Ovary (tissue), 9 donors: ENCODE results near the gene TBC1D12. TPM values are rescaled to one million over a fixed set of nuclear protein-coding genes. Genes with fewer than 3 reads are reported as not detected.

Experiments used
- DNase-seq, 5 donors: peaks; one replicate each; pipeline ENCODE4 v3.0.0-alpha.2; 2019 to 2020
- H3K27ac ChIP-seq, 2 donors: fragments of 200-600 bp; one replicate each; pipeline versions ENCODE4 v1.5.1 to v1.8.0; 2019 to 2022
- H3K27me3 ChIP-seq: fragments of 200-600 bp; one replicate; pipeline ENCODE4 v1.8.0; 2022
- H3K36me3 ChIP-seq: fragments of 200-600 bp; sonication (generic); one replicate; pipeline ENCODE4 v1.5.1; 2019
- H3K4me1 ChIP-seq: one replicate; pipeline ENCODE4 v1.8.1; 2013; ENCODE audit warnings: mild to moderate bottlenecking, moderate library complexity; ENCODE audit not compliant: insufficient read depth
- H3K4me3 ChIP-seq: fragments of 200-600 bp; sonication (generic); one replicate; pipeline ENCODE4 v1.5.1; 2017
- H3K9me3 ChIP-seq, 2 donors: fragments of 200-600 bp in 1 of 2; sonication (generic) in 1 of 2; one replicate each; pipeline versions ENCODE4 v1.5.1 to v1.8.1; 2013 to 2019; ENCODE audit warnings: mild to moderate bottlenecking in 1 of 2, moderate library complexity in 1 of 2
- EP300 ChIP-seq: sonication (generic); formaldehyde crosslinking; IDR thresholded peaks from one replicate; pipeline ENCODE4 v1.6.1; 2017; ENCODE audit warnings: antibody characterized with exemption
- POLR2A ChIP-seq: fragments of 450-650 bp; IDR thresholded peaks from one replicate; pipeline ENCODE4 v1.6.1; 2017; ENCODE audit warnings: antibody characterized with exemption, mild to moderate bottlenecking, moderate library complexity
- WGBS, 3 donors: extraction: QIAGEN DNeasy Blood & Tissue Kit in 1 of 3; methylation state at CpG; one replicate each; pipeline versions ENCODE4 v1.1.5 to v1.1.7; 2013 to 2017; 5-methylcytosine and 5-hydroxymethylcytosine counted together
- intact Hi-C, 4 donors: fragments of 100-400 bp; cut with DNase I; formaldehyde crosslinking; loops; one replicate each; pipeline versions ENCODE4 v1.11.0 to v1.15.1; 2022 to 2023
- polyA plus RNA-seq, 2 donors: library from polyadenylated mRNA; stranded (reverse); fragments of 200-250 nt in 1 of 2; fragments of 350-450 nt in 1 of 2; fragmentation: Illumina TruSeq in 1 of 2; extraction: RNeasy Lipid Tissue Mini Kit (QIAGEN cat#74804) in 1 of 2; gene quantifications; one replicate each; pipeline ENCODE4 v1.2.3, GENCODE V29; 2013 to 2014
- total RNA-seq, 7 donors: library from RNA; depleted of rRNA in 2 of 7; stranded (reverse); fragments of >200 nt in 2 of 7; fragmentation: NEBNext Ultra II Directional in 3 of 7; extraction: Animal tissue kit (Norgen Biotek cat#: 25700) in 3 of 7; gene quantifications; one replicate each; pipeline versions ENCODE4 v1.1.0 to v1.2.4, GENCODE V29; 2016 to 2023
- TF ChIP-seq, protein P1 (sequence below), 3 donors: fragments of 450-650 bp in 2 of 3; fragments of 200-600 bp in 1 of 3; IDR thresholded peaks; one replicate each; pipeline versions ENCODE4 v1.5.1 to v1.8.0; 2016 to 2022; ENCODE audit warnings: antibody characterized with exemption in 3 of 3, mild to moderate bottlenecking in 1 of 3
- donor health status: DM: no; HTN: no; CAD: no; lungs with moderate emphysema.
- donor health status: DM: no; HTN: no; CAD: no.
- donor health status: Bipolar disorder and iron deficiency.
- donor health status: DM: yes; HTN: yes; CAD: no.
- donor health status: DM: no; HTN: no; CAD: no.
- donor health status: DM: yes; HTN: yes; CAD: no.

Gene TBC1D12
- total and polyA plus RNA-seq, 9 donors: 5.6 to 20.4 (median 10.2) TPM

DNA sequence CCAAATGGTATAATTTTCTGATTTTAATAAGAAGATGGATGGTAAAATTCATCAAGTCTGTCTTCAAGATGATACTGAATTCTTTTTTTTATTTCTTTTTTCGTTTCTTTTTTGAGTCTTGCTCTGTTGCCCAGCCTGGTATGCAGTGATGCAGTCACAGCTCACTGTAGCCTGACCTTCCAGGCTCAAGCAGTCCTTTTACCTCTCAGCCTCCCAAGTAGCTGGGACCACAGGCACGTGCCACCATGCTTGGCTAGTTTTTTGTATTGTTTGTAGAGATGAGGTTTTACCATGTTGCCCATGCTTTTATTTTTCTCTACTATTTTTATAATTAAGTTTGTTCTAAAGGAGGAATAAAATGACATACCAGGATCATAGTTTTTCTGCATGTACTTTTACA lies 91.1 kb downstream of the TBC1D12 start:
- TF ChIP-seq, protein P1, sequence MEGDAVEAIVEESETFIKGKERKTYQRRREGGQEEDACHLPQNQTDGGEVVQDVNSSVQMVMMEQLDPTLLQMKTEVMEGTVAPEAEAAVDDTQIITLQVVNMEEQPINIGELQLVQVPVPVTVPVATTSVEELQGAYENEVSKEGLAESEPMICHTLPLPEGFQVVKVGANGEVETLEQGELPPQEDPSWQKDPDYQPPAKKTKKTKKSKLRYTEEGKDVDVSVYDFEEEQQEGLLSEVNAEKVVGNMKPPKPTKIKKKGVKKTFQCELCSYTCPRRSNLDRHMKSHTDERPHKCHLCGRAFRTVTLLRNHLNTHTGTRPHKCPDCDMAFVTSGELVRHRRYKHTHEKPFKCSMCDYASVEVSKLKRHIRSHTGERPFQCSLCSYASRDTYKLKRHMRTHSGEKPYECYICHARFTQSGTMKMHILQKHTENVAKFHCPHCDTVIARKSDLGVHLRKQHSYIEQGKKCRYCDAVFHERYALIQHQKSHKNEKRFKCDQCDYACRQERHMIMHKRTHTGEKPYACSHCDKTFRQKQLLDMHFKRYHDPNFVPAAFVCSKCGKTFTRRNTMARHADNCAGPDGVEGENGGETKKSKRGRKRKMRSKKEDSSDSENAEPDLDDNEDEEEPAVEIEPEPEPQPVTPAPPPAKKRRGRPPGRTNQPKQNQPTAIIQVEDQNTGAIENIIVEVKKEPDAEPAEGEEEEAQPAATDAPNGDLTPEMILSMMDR (IDR thresholded peaks at IDR 0.05): no peak
- TF ChIP-seq EP300 (no peak), POLR2A (no peak)
- 83 to 91% (median 90%) methylated on average over 2 of the region's 2 CpGs for WGBS, 3 donors

DNA sequence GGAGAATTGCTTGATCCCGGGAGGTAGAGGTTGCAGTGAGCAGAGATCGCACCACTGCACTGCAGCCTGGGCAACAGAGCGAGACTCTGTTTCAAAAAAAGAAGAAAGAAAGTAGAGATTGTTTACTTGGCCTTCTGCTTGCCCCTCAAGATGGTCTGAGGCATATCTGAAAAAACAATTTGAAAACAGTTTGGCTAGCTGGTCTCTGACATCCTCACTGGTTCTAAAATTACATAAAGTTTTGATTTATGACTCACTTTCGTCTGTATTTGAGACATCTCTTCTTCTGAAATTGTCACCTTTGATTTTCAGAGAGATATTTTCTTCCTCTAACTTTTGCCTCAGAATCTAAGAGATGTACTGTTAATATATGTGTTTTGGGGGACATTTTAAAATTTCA lies 93.7 kb downstream of the TBC1D12 start:
- H3K27me3 ChIP-seq: no peaks in the 10 kb centered on the region
- no peak for DNase-seq
- 80 to 85% (median 80%) methylated on average over 4 of the region's 4 CpGs for WGBS, 3 donors
- no peaks in the 10 kb centered on the region for H3K36me3 ChIP-seq
- peaks cover 2% of the 10 kb centered on the region for H3K4me1 ChIP-seq
- intact Hi-C loops: no loop called here
- no peak overlapping the region for H3K4me3 ChIP-seq
- no peak overlapping the region for H3K27ac ChIP-seq
- TF ChIP-seq, protein P1 (IDR thresholded peaks at IDR 0.05): no peak
- TF ChIP-seq POLR2A: no peak
- no peak for TF ChIP-seq EP300
- no peaks in the 10 kb centered on the region for H3K9me3 ChIP-seq

More for the DNA sequence above, 91.1 kb downstream of the TBC1D12 start:
- Histone ChIP-seq H3K4me3 (no peak overlapping the region), H3K9me3 (no peaks in the 10 kb centered on the region), H3K36me3 (no peaks in the 10 kb centered on the region), H3K27me3 (no peaks in the 10 kb centered on the region), H3K27ac (no peak overlapping the region), H3K4me1 (peaks cover 4% of the 10 kb centered on the region)
- DNase-seq: no peak
- intact Hi-C loops: no loop called here

DNA sequence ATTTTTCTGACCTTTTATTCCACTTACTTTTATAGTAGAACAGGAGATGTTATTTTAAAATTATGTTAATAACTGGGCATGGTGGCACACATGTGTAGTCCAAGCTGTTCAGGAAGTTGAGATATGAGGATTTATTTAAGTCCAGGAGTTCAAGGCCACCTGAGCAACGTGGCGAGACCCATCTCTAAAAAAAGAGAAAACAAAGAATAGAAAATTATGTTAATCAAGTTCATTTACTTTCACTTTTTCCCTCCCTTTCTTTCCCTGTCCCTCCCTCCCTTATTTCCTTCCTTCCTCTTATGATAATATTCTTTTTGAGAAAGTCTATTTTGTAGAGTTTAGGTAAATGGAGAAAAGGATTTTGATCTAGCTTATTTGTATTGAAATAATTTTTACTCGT lies 94.3 kb downstream of the TBC1D12 start:
- no peaks in the 10 kb centered on the region for H3K36me3 ChIP-seq
- WGBS, 3 donors: 3 to 16% (median 12%) methylated on average over 3 of the region's 3 CpGs
- no peak overlapping the region for H3K4me3 ChIP-seq
- TF ChIP-seq, protein P1 (IDR thresholded peaks at IDR 0.05): no peak
- no peak for TF ChIP-seq POLR2A
- TF ChIP-seq EP300: no peak
- no peaks in the 10 kb centered on the region for H3K27me3 ChIP-seq
- no peak overlapping the region for H3K27ac ChIP-seq
- intact Hi-C loops: no loop called here
- peaks cover 2% of the 10 kb centered on the region for H3K4me1 ChIP-seq
- no peak for DNase-seq
- no peaks in the 10 kb centered on the region for H3K9me3 ChIP-seq

DNA sequence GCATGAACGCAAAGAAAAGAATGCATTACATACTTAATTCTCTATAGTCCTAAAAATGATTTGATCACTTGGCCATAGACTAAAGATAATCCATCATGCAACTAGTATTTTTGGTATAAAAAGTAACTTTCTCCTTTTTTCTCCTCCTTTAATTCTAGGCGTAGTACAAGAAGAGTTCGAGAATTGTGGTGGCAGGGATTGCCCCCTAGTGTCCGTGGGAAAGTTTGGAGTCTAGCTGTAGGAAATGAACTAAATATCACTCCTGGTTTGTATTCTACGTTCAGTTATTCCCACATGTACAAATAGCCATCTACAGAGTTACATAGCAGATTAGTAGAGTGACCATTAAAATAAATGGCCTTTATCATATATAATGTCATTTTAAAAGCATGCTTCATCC lies 97.7 kb downstream of the TBC1D12 start:
- intact Hi-C loops: no loop called here
- Histone ChIP-seq H3K4me3 (no peak overlapping the region), H3K4me1 (peaks cover 2% of the 10 kb centered on the region), H3K27me3 (no peaks in the 10 kb centered on the region), H3K36me3 (no peaks in the 10 kb centered on the region), H3K27ac (no peak overlapping the region), H3K9me3 (no peaks in the 10 kb centered on the region)
- DNase-seq: no peak
- TF ChIP-seq, protein P1 (IDR thresholded peaks at IDR 0.05): no peak
- no peak for TF ChIP-seq POLR2A
- no peak for TF ChIP-seq EP300
- WGBS, 3 donors: 67 to 77% (median 71%) methylated on average over 5 of the region's 5 CpGs
